ENCODE measurements around the gene DCANP1.

Gene DCANP1

GRCh38 chr5:135478938-135479337, 31.8 kb upstream of the DCANP1 start:
- DNase-seq = no peak

- no peak for DNase-seq
Observed at GRCh38 chr5:135477613-135478066, 30.5 kb upstream of the DCANP1 start.

GRCh38 chr5:135476615-135477581, 29.8 kb upstream of the DCANP1 start:
- DNase-seq = peak; percentile 95

- DNase-seq = no peak
Observed at GRCh38 chr5:135473956-135474670, 27.0 kb upstream of the DCANP1 start.

- no peak for DNase-seq
Observed at GRCh38 chr5:135472141-135472540, 25.0 kb upstream of the DCANP1 start.

- DNase-seq = no peak
Observed at GRCh38 chr5:135471726-135472125, 24.6 kb upstream of the DCANP1 start.

GRCh38 chr5:135469911-135470310, 22.8 kb upstream of the DCANP1 start:
- DNase-seq = no peak

- no peak for DNase-seq
Observed at GRCh38 chr5:135468541-135468940, 21.4 kb upstream of the DCANP1 start.

- DNase-seq = no peak
Observed at GRCh38 chr5:135467871-135468485, 20.8 kb upstream of the DCANP1 start.

GRCh38 chr5:135467051-135467625, 20.0 kb upstream of the DCANP1 start:
- no peak for DNase-seq

GRCh38 chr5:135466178-135467050, 19.3 kb upstream of the DCANP1 start:
- DNase-seq = peak; percentile 92

- no peak for DNase-seq
Observed at GRCh38 chr5:135465391-135466122, 18.4 kb upstream of the DCANP1 start.

GRCh38 chr5:135462304-135462703, 15.2 kb upstream of the DCANP1 start:
- peak; percentile 97 for DNase-seq

- no peak for DNase-seq
Observed at GRCh38 chr5:135461481-135462151, 14.5 kb upstream of the DCANP1 start.

- DNase-seq = no peak
Observed at GRCh38 chr5:135460246-135461033, 13.3 kb upstream of the DCANP1 start.

- peak; percentile 90 for DNase-seq
Observed at GRCh38 chr5:135458921-135459331, 11.8 kb upstream of the DCANP1 start.

- no peak for DNase-seq
Observed at GRCh38 chr5:135458356-135458755, 11.2 kb upstream of the DCANP1 start.

GRCh38 chr5:135457424-135458071, 10.4 kb upstream of the DCANP1 start:
- peak; percentile 90 for DNase-seq

Measured in hematopoietic multipotent progenitor cell treated with erythropoietin and hydrocortisone succinate and interleukin-3 and kit ligand, for 4 days (in vitro differentiated cells).